IMR-90 (cell line): Measurements from ENCODE around the gene KLHL11. TPM values are rescaled to one million over a fixed set of nuclear protein-coding genes. Genes with fewer than 3 reads are reported as not detected.

Experiments used
- ATAC-seq: fragments of 200-7000 bp; cut with Tn5 transposase; 2 replicates; pipeline ENCODE4 v1.9.1; 2020; ENCODE audit warnings: low read depth, mild to moderate bottlenecking, moderate library complexity
- BruUV-seq: library from RNA; stranded (reverse); fragments of 400-500 nt; replicated peaks from 2 replicates; lab custom pipeline; 2021; lab: Mats Ljungman, UMichigan
- CTCF ChIA-PET: fragments of 300-600 bp; formaldehyde crosslinking; extraction: SDS; loops from one replicate; lab custom pipeline; 2021; ENCODE audit warnings: antibody characterized with exemption; lab: Yijun Ruan, JAX
- POLR2A ChIA-PET: fragments of 300-600 bp; sonication (Branson Sonifier 250); formaldehyde crosslinking; loops from one replicate; lab custom pipeline; 2022; ENCODE audit warnings: antibody characterized with exemption; ENCODE audit not compliant: unreplicated experiment; lab: Charles Lee
- DNase-seq: peaks from one replicate; pipeline ENCODE4 v3.0.0; 2013
- H2AFZ ChIP-seq: replicated peaks from 2 replicates; pipeline ENCODE3; 2013; ENCODE audit warnings: low read length, mild to moderate bottlenecking; ENCODE audit not compliant: poor library complexity
- H2AK5ac ChIP-seq: 2 replicates; pipeline ENCODE4 v1.6.1; 2013; ENCODE audit warnings: low read depth, low read length, inconsistent platforms
- H2AK9ac ChIP-seq: replicated peaks from 2 replicates; pipeline ENCODE3; 2013; ENCODE audit warnings: mild to moderate bottlenecking, low read depth, low read length, moderate library complexity; ENCODE audit not compliant: poor library complexity
- H2BK120ac ChIP-seq: 2 replicates; pipeline ENCODE4 v1.6.1; 2013; ENCODE audit warnings: low read depth, low read length, inconsistent platforms
- H2BK15ac ChIP-seq: 3 replicates; pipeline ENCODE4 v1.6.1; 2013; ENCODE audit warnings: low read depth, low read length, inconsistent platforms
- H2BK20ac ChIP-seq: 2 replicates; pipeline ENCODE4 v1.6.1; 2013; ENCODE audit warnings: low read depth, mild to moderate bottlenecking, inconsistent platforms, low read length, moderate library complexity
- H2BK5ac ChIP-seq: 2 replicates; pipeline ENCODE4 v1.6.1; 2013; ENCODE audit warnings: mild to moderate bottlenecking, low read depth, low read length, inconsistent platforms; ENCODE audit not compliant: poor library complexity, severe bottlenecking
- H3K14ac ChIP-seq: replicated peaks from 2 replicates; pipeline ENCODE4 v1.6.1; 2013; ENCODE audit warnings: low read depth, low read length, inconsistent platforms
- H3K18ac ChIP-seq: 2 replicates; pipeline ENCODE4 v1.6.1; 2013; ENCODE audit warnings: low read depth, low read length, control low read depth
- H3K23ac ChIP-seq: 2 replicates; pipeline ENCODE4 v1.6.1; 2013; ENCODE audit warnings: low read depth, low read length, inconsistent platforms
- H3K27ac ChIP-seq: 2 replicates; pipeline ENCODE4 v1.5.1; 2013; ENCODE audit warnings: mild to moderate bottlenecking, control low read depth, low read length; ENCODE audit not compliant: insufficient read depth
- H3K27me3 ChIP-seq: 2 replicates; pipeline ENCODE4 v1.6.1; 2013; ENCODE audit warnings: low read length; ENCODE audit not compliant: control insufficient read depth, insufficient read depth
- H3K36me3 ChIP-seq: 2 replicates; pipeline ENCODE4 v1.6.1; 2013; ENCODE audit warnings: low read length, mixed read lengths; ENCODE audit not compliant: control insufficient read depth, insufficient read depth
- H3K4ac ChIP-seq: 2 replicates; pipeline ENCODE4 v1.6.1; 2013; ENCODE audit warnings: low read depth, low read length, inconsistent platforms
- H3K4me1 ChIP-seq: 2 replicates; pipeline ENCODE4 v1.6.1; 2013; ENCODE audit warnings: low read length, mixed read lengths; ENCODE audit not compliant: control insufficient read depth, insufficient read depth
- H3K4me2 ChIP-seq: 2 replicates; pipeline ENCODE4 v1.6.1; 2013; ENCODE audit warnings: low read depth, mild to moderate bottlenecking, control low read depth, low read length, moderate library complexity
- H3K4me3 ChIP-seq: 2 replicates; pipeline ENCODE4 v1.5.1; 2013; ENCODE audit warnings: low read depth, mild to moderate bottlenecking, control low read depth, low read length, moderate library complexity; ENCODE audit not compliant: insufficient read depth
- H3K56ac ChIP-seq: 2 replicates; pipeline ENCODE4 v1.6.1; 2013; ENCODE audit warnings: low read length, inconsistent platforms; ENCODE audit not compliant: insufficient read depth; ENCODE audit errors: extremely low read depth
- H3K79me1 ChIP-seq, 2 experiments: 2 replicates each; pipeline ENCODE4 v1.6.1; 2013; ENCODE audit warnings: low read length in 2 of 2, inconsistent platforms in 1 of 2, low read depth in 1 of 2
- H3K9ac ChIP-seq: 2 replicates; pipeline ENCODE4 v1.6.1; 2013; ENCODE audit warnings: low read depth, low read length, control low read depth
- H3K9me1 ChIP-seq: 2 replicates; pipeline ENCODE4 v1.6.1; 2013; ENCODE audit warnings: low read length, inconsistent platforms; ENCODE audit not compliant: insufficient read depth
- H3K9me3 ChIP-seq: 2 replicates; pipeline ENCODE4 v1.6.1; 2013; ENCODE audit warnings: low read length; ENCODE audit not compliant: control insufficient read depth, insufficient read depth
- H4K20me1 ChIP-seq: 2 replicates; pipeline ENCODE4 v1.6.1; 2013; ENCODE audit warnings: low read length, inconsistent platforms; ENCODE audit not compliant: insufficient read depth
- H4K5ac ChIP-seq: 2 replicates; pipeline ENCODE4 v1.6.1; 2013; ENCODE audit warnings: mild to moderate bottlenecking, low read depth, low read length, control low read depth
- H4K8ac ChIP-seq, 2 experiments: 2 replicates each; pipeline ENCODE4 v1.6.1; 2013; ENCODE audit warnings: low read depth in 2 of 2, low read length in 2 of 2, control low read depth in 1 of 2, inconsistent platforms in 1 of 2
- H4K91ac ChIP-seq: 2 replicates; pipeline ENCODE4 v1.6.1; 2013; ENCODE audit warnings: low read depth, low read length, inconsistent platforms; ENCODE audit not compliant: insufficient read depth
- BHLHE40 ChIP-seq: fragments of 150-350 bp; IDR thresholded peaks from 2 replicates; pipeline ENCODE4 v1.6.1; 2016; ENCODE audit warnings: mild to moderate bottlenecking, low read depth, low read length
- CEBPB ChIP-seq: IDR thresholded peaks from 2 replicates; pipeline ENCODE4 v1.6.1; 2012; ENCODE audit warnings: low read depth, low read length, improper control_type of control experiment
- CHD1 ChIP-seq: IDR thresholded peaks from 2 replicates; pipeline ENCODE4 v1.6.1; 2012; ENCODE audit warnings: low read depth, low read length, improper control_type of control experiment
- FOS ChIP-seq: fragments of 150-350 bp; IDR thresholded peaks from 2 replicates; pipeline ENCODE4 v1.6.1; 2016; ENCODE audit warnings: low read depth, low read length
- MAFK ChIP-seq: IDR thresholded peaks from 2 replicates; pipeline ENCODE4 v1.6.1; 2012; ENCODE audit warnings: low read depth, low read length, improper control_type of control experiment
- MAZ ChIP-seq: IDR thresholded peaks from 2 replicates; pipeline ENCODE4 v1.6.1; 2012; ENCODE audit warnings: low read depth, mild to moderate bottlenecking, low read length, improper control_type of control experiment, moderate library complexity, borderline replicate concordance
- MXI1 ChIP-seq: IDR thresholded peaks from 2 replicates; pipeline ENCODE4 v1.6.1; 2012; ENCODE audit warnings: low read depth, mild to moderate bottlenecking, low read length, moderate library complexity, borderline replicate concordance
- NFE2L2 ChIP-seq: fragments of 150-350 bp; IDR thresholded peaks from 2 replicates; pipeline ENCODE4 v1.6.1; 2016; ENCODE audit warnings: low read depth, mild to moderate bottlenecking, low read length
- POLR2A ChIP-seq: IDR thresholded peaks from 2 replicates; pipeline ENCODE4 v1.6.1; 2012; ENCODE audit warnings: mild to moderate bottlenecking, low read depth, low read length
- RAD21 ChIP-seq: IDR thresholded peaks from 2 replicates; pipeline ENCODE4 v1.6.1; 2012; ENCODE audit warnings: low read length, improper control_type of control experiment
- RCOR1 ChIP-seq: IDR thresholded peaks from 2 replicates; pipeline ENCODE4 v1.6.1; 2012; ENCODE audit warnings: mild to moderate bottlenecking, low read length, improper control_type of control experiment; ENCODE audit not compliant: insufficient replicate concordance
- RFX5 ChIP-seq: IDR thresholded peaks from 2 replicates; pipeline ENCODE4 v1.8.0; 2012; ENCODE audit warnings: low read depth, mild to moderate bottlenecking, low read length, moderate library complexity
- SMC3 ChIP-seq: fragments of 150-350 bp; IDR thresholded peaks from 2 replicates; pipeline ENCODE4 v1.6.1; 2016; ENCODE audit warnings: low read depth, mild to moderate bottlenecking, antibody characterized with exemption, low read length, moderate library complexity
- WGBS, 2 experiments: methylation state at CpG; one replicate each; pipeline versions ENCODE4 v1.1.5 to v1.1.7; 2013; ENCODE audit warnings: missing lambda C conversion rate in 2 of 2; ENCODE audit not compliant: insufficient read length in 1 of 2; ENCODE audit errors: extremely low coverage in 2 of 2; 5-methylcytosine and 5-hydroxymethylcytosine counted together
- dilution Hi-C: fragments of 300-500 bp; cut with HindIII; formaldehyde crosslinking; loops from one replicate; pipeline ENCODE4 v1.14.3; 2018; ENCODE audit warnings: low sequenced_read_pairs; ENCODE audit not compliant: unreplicated experiment
- in situ Hi-C: fragments of 300-500 bp; cut with MboI; formaldehyde crosslinking; loops from 3 replicates; pipeline ENCODE4 v1.14.3; 2019; ENCODE audit warnings: low sequenced_read_pairs, inconsistent platforms, mixed read lengths
- intact Hi-C: fragments of 100-400 bp; cut with micrococcal nuclease; formaldehyde crosslinking; loops from 2 replicates; pipeline ENCODE4 v1.10.0; 2022
- polyA plus RNA-seq, 3 experiments: library from polyadenylated mRNA; depleted of rRNA; stranded (reverse); fragments of >200 nt; gene quantifications; 2 replicates each; pipeline ENCODE4 v1.2.3, GENCODE V29; 2012; ENCODE audit warnings: low replicate concordance in 1 of 3
- total RNA-seq: library from RNA; depleted of rRNA; stranded (reverse); fragments of >200 nt; gene quantifications from 2 replicates; pipeline ENCODE4 v1.2.3, GENCODE V29; 2012
- TF ChIP-seq, protein P1 (sequence below): fragments of 150-350 bp; IDR thresholded peaks from 2 replicates; pipeline ENCODE4 v1.6.1; 2016; ENCODE audit warnings: low read depth, mild to moderate bottlenecking, low read length, moderate library complexity, borderline replicate concordance
- TF ChIP-seq, protein P2 (sequence below): fragments of 150-350 bp; IDR thresholded peaks from 2 replicates; pipeline ENCODE4 v1.6.1; 2017; ENCODE audit warnings: mild to moderate bottlenecking, antibody characterized with exemption, low read length, low read depth
- TF ChIP-seq, protein P3 (sequence below): conservative IDR thresholded peaks from 2 replicates; pipeline ENCODE4 v1.5.1; 2012; ENCODE audit warnings: mild to moderate bottlenecking, low read depth, low read length, improper control_type of control experiment

Gene KLHL11
- total and polyA plus RNA-seq, 2 of the 4 experiments (the other 2 are of a cell fraction): 4.1 to 38.5 TPM

DNA sequence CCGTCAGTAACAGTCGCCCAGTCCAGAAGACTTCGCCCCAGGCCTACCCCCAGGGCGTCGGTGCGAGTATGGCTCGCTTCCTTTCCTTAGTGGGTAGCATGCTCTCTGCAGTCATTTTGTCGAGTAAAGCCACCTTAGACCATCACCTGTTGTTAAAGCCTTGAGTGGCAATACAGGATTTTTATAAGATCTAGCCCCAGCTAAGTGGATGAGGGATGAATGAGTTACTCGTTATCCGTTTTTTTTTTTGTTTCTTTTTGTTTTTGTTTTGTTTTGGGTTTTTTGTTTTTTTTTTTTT is 322 bp upstream of the KLHL11 start:
- in situ Hi-C loops (no loop called here), intact Hi-C loops (loop anchor here (2.0 to 5.0 kb wide), 2 partner anchors 53 to 128 kb away; partner anchors contain the start of gene FKBP10), dilution Hi-C loops (no loop called here)
- H2AFZ ChIP-seq: peak overlapping the region; percentile 91
- 0% methylated on average over 2 of the region's 10 CpGs; no CpG with 5 or more reads in 1 of the 2 experiments for WGBS, 2 experiments
- no peak for ATAC-seq
- no peak overlapping the region for H2BK15ac ChIP-seq
- H3K27me3 ChIP-seq: no peaks in the 10 kb centered on the region
- no peak overlapping the region for H2BK120ac ChIP-seq
- H3K9me1 ChIP-seq: peaks cover 8% of the 10 kb centered on the region; the same call in 1 of the 2 replicates
- H3K23ac ChIP-seq: peak overlapping the region; percentile 62; the same call in 1 of the 2 replicates
- peaks cover 11% of the 10 kb centered on the region for H3K4me1 ChIP-seq
- peak overlapping the region; percentile 11 to 88; a peak in 2 of 4 replicates for H4K8ac ChIP-seq
- TF ChIP-seq RAD21 (no peak), CHD1 (no peak), CEBPB (no peak), FOS (no peak), MAFK (no peak), POLR2A (no peak), RFX5 (no peak), RCOR1 (no peak), BHLHE40 (no peak), NFE2L2 (no peak), MXI1 (no peak), MAZ (no peak), SMC3 (no peak)
- TF ChIP-seq, protein P1, sequence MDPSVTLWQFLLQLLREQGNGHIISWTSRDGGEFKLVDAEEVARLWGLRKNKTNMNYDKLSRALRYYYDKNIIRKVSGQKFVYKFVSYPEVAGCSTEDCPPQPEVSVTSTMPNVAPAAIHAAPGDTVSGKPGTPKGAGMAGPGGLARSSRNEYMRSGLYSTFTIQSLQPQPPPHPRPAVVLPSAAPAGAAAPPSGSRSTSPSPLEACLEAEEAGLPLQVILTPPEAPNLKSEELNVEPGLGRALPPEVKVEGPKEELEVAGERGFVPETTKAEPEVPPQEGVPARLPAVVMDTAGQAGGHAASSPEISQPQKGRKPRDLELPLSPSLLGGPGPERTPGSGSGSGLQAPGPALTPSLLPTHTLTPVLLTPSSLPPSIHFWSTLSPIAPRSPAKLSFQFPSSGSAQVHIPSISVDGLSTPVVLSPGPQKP: no peak
- TF ChIP-seq, protein P2, sequence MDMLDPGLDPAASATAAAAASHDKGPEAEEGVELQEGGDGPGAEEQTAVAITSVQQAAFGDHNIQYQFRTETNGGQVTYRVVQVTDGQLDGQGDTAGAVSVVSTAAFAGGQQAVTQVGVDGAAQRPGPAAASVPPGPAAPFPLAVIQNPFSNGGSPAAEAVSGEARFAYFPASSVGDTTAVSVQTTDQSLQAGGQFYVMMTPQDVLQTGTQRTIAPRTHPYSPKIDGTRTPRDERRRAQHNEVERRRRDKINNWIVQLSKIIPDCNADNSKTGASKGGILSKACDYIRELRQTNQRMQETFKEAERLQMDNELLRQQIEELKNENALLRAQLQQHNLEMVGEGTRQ: no peak
- TF ChIP-seq, protein P3, sequence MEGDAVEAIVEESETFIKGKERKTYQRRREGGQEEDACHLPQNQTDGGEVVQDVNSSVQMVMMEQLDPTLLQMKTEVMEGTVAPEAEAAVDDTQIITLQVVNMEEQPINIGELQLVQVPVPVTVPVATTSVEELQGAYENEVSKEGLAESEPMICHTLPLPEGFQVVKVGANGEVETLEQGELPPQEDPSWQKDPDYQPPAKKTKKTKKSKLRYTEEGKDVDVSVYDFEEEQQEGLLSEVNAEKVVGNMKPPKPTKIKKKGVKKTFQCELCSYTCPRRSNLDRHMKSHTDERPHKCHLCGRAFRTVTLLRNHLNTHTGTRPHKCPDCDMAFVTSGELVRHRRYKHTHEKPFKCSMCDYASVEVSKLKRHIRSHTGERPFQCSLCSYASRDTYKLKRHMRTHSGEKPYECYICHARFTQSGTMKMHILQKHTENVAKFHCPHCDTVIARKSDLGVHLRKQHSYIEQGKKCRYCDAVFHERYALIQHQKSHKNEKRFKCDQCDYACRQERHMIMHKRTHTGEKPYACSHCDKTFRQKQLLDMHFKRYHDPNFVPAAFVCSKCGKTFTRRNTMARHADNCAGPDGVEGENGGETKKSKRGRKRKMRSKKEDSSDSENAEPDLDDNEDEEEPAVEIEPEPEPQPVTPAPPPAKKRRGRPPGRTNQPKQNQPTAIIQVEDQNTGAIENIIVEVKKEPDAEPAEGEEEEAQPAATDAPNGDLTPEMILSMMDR: no peak
- H3K36me3 ChIP-seq: peaks cover 23% of the 10 kb centered on the region
- H3K79me1 ChIP-seq: peaks cover 22 to 46% of the 10 kb centered on the region in 2 experiments
- peak overlapping the region; percentile 89 for H3K14ac ChIP-seq
- no peak overlapping the region for H2BK20ac ChIP-seq
- H2AK9ac ChIP-seq: peak overlapping the region; percentile 52
- H3K9me3 ChIP-seq: no peaks in the 10 kb centered on the region
- H3K4me2 ChIP-seq: peak overlapping the region; percentile 95
- H4K91ac ChIP-seq: peak overlapping the region; percentile 55; the same call in 1 of the 2 replicates
- peaks cover 36% of the 10 kb centered on the region for H4K20me1 ChIP-seq
- ChIA-PET CTCF (interaction anchor here (0.6 kb wide), 1 partner anchor 36 kb away, joined by 5 read pairs; no protein-coding TSS in a partner anchor), POLR2A (interaction anchor here (0.6 kb wide), 2 partner anchors 704 to 1591 kb away, joined by 3 to 4 read pairs; no protein-coding TSS in a partner anchor)
- BruUV-seq: no TSS peak
- no peak overlapping the region for H3K56ac ChIP-seq
- H3K18ac ChIP-seq: no peak overlapping the region
- H3K27ac ChIP-seq: peak overlapping the region; percentile 72
- no peak for DNase-seq
- peak overlapping the region; percentile 86 for H3K9ac ChIP-seq
- H3K4ac ChIP-seq: peak overlapping the region; percentile 65
- peak overlapping the region; percentile 86 for H2BK5ac ChIP-seq
- peak overlapping the region; percentile 57 for H4K5ac ChIP-seq
- peak overlapping the region; percentile 34; the same call in 1 of the 2 replicates for H3K4me3 ChIP-seq
- H2AK5ac ChIP-seq: peak overlapping the region; percentile 52
